ENCODE data around the gene PGP.
"Not testable (repeated sequence)": the region's sequence is repeated elsewhere in the genome, so short reads cannot be mapped to it uniquely, and the experiment has no call there.

Gene PGP

GRCh38 chr16:2243781-2244180 is 29.1 kb upstream of the PGP start:
- H3K27me3 Mint-ChIP-seq, result peaks cover 7% of the 10 kb centered on the region
- no peaks in the 10 kb centered on the region for H3K9me3 Mint-ChIP-seq
- H3K36me3 Mint-ChIP-seq (ENCODE audit: low read depth), result peaks cover 91% of the 10 kb centered on the region
- no peak overlapping the region for H3K4me3 Mint-ChIP-seq
- peaks cover 27% of the 10 kb centered on the region for H3K4me1 Mint-ChIP-seq (ENCODE audit: low read depth)
- intact Hi-C loops (cut with micrococcal nuclease), result no loop called here
- no peak overlapping the region for H3K27ac Mint-ChIP-seq

GRCh38 chr16:2243031-2243528 is 28.4 kb upstream of the PGP start:
- peaks cover 86% of the 10 kb centered on the region for H3K36me3 Mint-ChIP-seq (ENCODE audit: low read depth)

DNA sequence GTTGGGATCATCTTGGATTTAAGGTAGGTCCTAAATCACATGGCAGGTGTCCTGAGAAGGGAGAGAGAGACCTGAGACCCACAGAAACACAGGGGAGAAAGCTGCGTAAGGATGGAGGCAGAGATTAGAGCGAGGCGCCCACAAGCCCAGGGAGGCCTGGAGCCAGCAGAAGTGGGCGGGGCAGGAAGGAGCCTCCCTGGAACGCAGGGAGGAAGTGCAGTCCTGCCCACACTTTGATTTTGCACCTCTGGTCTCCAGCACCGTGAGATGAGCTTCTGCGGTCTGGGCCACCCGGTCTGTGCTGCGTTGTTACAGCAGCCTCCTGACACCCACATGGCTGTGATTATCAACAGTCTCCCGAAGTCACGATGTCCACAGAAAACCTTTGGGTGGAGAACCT is 28.0 kb upstream of the PGP start:
- Mint-ChIP-seq H3K36me3 (ENCODE audit: low read depth) (peaks cover 81% of the 10 kb centered on the region), H3K4me3 (no peak overlapping the region), H3K27ac (no peak overlapping the region), H3K9me3 (no peaks in the 10 kb centered on the region), H3K27me3 (peaks cover 19% of the 10 kb centered on the region), H3K4me1 (ENCODE audit: low read depth) (peaks cover 29% of the 10 kb centered on the region)
- intact Hi-C loops (cut with micrococcal nuclease), result no loop called here

More at GRCh38 chr16:2243031-2243528, 28.4 kb upstream of the PGP start:
- intact Hi-C loops (cut with micrococcal nuclease), result no loop called here
- no peak overlapping the region for H3K4me3 Mint-ChIP-seq
- H3K27ac Mint-ChIP-seq, result no peak overlapping the region
- peaks cover 27% of the 10 kb centered on the region for H3K4me1 Mint-ChIP-seq (ENCODE audit: low read depth)
- peaks cover 14% of the 10 kb centered on the region for H3K27me3 Mint-ChIP-seq
- no peaks in the 10 kb centered on the region for H3K9me3 Mint-ChIP-seq

- H3K27ac Mint-ChIP-seq; H3K4me3 Mint-ChIP-seq; intact Hi-C loops (cut with micrococcal nuclease); H3K9me3 Mint-ChIP-seq: not testable (repeated sequence)
- Mint-ChIP-seq H3K36me3 (ENCODE audit: low read depth) (peaks cover 66% of the 10 kb centered on the region), H3K4me1 (ENCODE audit: low read depth) (peaks cover 49% of the 10 kb centered on the region), H3K27me3 (peaks cover 42% of the 10 kb centered on the region)
Measured at GRCh38 chr16:2240331-2240730, 25.7 kb upstream of the PGP start.

DNA sequence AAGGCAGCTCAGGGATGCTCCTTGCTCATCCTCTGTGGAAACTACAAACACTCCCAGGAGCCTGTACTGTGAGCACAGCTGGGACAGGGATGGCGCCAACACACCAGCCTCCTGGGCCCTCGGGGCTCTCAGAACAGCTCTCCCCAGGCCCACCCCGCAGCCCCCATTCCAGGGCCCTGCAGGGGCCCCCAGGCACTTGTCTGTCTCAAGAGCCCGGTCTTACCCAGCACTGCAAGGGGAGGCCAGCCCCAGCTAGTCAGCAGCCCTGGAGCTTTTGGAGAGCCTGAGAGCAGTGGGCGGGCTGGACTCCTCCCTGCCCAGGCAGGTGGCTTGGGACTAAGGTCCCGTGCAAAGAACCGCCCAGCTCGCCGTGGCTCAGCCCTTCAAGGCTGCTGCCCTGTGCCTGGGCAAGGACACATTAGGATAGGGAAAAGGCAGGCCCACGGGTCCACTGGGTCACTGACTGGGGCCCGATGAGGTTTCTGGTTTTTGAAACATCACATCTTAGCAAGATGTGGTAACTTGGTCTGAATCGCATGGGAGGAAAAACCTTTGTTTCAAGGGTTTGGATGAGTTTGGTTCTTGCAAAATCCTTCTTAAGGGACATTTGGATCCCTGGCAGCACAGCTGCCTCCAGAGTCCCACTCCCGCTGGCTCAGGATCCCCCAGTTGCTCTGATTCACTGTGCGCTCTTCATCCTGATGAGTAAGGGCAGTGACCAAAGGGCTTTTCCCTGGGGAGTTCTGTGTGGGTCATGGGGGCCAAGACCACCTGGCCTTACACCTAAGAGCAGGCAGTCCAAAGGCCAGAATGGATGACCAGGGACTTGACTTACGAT is 24.4 kb upstream of the PGP start:
- Mint-ChIP-seq H3K27ac (no peak overlapping the region), H3K4me3 (no peak overlapping the region), H3K4me1 (ENCODE audit: low read depth) (peaks cover 40% of the 10 kb centered on the region), H3K9me3 (no peaks in the 10 kb centered on the region), H3K27me3 (peaks cover 53% of the 10 kb centered on the region), H3K36me3 (ENCODE audit: low read depth) (peaks cover 66% of the 10 kb centered on the region)
- intact Hi-C loops (cut with micrococcal nuclease), result no loop called here

- Mint-ChIP-seq H3K36me3 (ENCODE audit: low read depth) (peaks cover 66% of the 10 kb centered on the region), H3K9me3 (no peaks in the 10 kb centered on the region), H3K27ac (no peak overlapping the region), H3K27me3 (peaks cover 53% of the 10 kb centered on the region), H3K4me3 (no peak overlapping the region), H3K4me1 (ENCODE audit: low read depth) (peaks cover 33% of the 10 kb centered on the region)
- intact Hi-C loops (cut with micrococcal nuclease), result no loop called here
Measured at GRCh38 chr16:2238150-2238837, 23.7 kb upstream of the PGP start.

- intact Hi-C loops (cut with micrococcal nuclease), result no loop called here
- H3K27me3 Mint-ChIP-seq, result peaks cover 53% of the 10 kb centered on the region
- peaks cover 26% of the 10 kb centered on the region for H3K4me1 Mint-ChIP-seq (ENCODE audit: low read depth)
Measured at GRCh38 chr16:2237493-2238149, 23.0 kb upstream of the PGP start.

DNA sequence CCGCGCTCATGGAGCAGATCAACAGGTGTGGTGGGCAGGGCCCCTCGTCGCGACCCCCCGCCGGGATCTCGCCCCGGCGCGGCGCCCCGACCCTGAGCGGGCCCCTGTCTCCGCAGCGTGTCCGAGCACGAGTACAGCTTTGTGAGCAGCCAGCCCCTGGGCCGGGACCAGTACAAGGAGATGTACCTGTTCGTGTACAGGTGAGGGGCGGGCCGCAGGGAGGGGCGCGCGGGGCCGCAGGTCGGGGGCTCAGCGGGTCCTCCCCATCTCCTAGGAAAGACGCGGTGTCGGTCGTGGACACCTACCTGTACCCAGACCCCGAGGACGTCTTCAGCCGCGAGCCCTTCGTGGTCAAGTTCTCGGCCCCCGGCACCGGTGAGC is 22.5 kb upstream of the PGP start:
- intact Hi-C loops (cut with micrococcal nuclease), result no loop called here
- H3K27ac Mint-ChIP-seq, result no peak overlapping the region
- peaks cover 53% of the 10 kb centered on the region for H3K27me3 Mint-ChIP-seq
- H3K4me3 Mint-ChIP-seq, result peak overlapping the region; percentile 40
- H3K36me3 Mint-ChIP-seq (ENCODE audit: low read depth), result peaks cover 66% of the 10 kb centered on the region
- H3K4me1 Mint-ChIP-seq (ENCODE audit: low read depth), result peaks cover 22% of the 10 kb centered on the region
- H3K9me3 Mint-ChIP-seq, result no peaks in the 10 kb centered on the region

More at GRCh38 chr16:2237493-2238149, 23.0 kb upstream of the PGP start:
- H3K9me3 Mint-ChIP-seq, result no peaks in the 10 kb centered on the region
- no peak overlapping the region for H3K27ac Mint-ChIP-seq
- H3K4me3 Mint-ChIP-seq, result peak overlapping the region; percentile 7
- peaks cover 66% of the 10 kb centered on the region for H3K36me3 Mint-ChIP-seq (ENCODE audit: low read depth)

- Mint-ChIP-seq H3K27me3 (peaks cover 53% of the 10 kb centered on the region), H3K36me3 (ENCODE audit: low read depth) (peaks cover 66% of the 10 kb centered on the region), H3K27ac (no peak within 1 kb of the TSS), H3K4me1 (ENCODE audit: low read depth) (peaks cover 22% of the 10 kb centered on the region), H3K9me3 (no peaks in the 10 kb centered on the region), H3K4me3 (peak within 1 kb of the TSS; percentile 40)
- intact Hi-C loops (cut with micrococcal nuclease), result no loop called here
Measured at GRCh38 chr16:2236337-2237101, 21.9 kb upstream of the PGP start, which contains the start of gene DNASE1L2. TSS of gene DNASE1L2 (plus strand) at chr16:2236444. CDS start at chr16:2236817, 373 bp downstream.

- no peak overlapping the region for H3K27ac Mint-ChIP-seq
- peaks cover 53% of the 10 kb centered on the region for H3K27me3 Mint-ChIP-seq
- H3K9me3 Mint-ChIP-seq, result no peaks in the 10 kb centered on the region
- H3K36me3 Mint-ChIP-seq (ENCODE audit: low read depth), result peaks cover 71% of the 10 kb centered on the region
- H3K4me3 Mint-ChIP-seq, result no peak overlapping the region
- intact Hi-C loops (cut with micrococcal nuclease), result no loop called here
- peaks cover 22% of the 10 kb centered on the region for H3K4me1 Mint-ChIP-seq (ENCODE audit: low read depth)
Measured at GRCh38 chr16:2235695-2236336, 21.2 kb upstream of the PGP start.

DNA sequence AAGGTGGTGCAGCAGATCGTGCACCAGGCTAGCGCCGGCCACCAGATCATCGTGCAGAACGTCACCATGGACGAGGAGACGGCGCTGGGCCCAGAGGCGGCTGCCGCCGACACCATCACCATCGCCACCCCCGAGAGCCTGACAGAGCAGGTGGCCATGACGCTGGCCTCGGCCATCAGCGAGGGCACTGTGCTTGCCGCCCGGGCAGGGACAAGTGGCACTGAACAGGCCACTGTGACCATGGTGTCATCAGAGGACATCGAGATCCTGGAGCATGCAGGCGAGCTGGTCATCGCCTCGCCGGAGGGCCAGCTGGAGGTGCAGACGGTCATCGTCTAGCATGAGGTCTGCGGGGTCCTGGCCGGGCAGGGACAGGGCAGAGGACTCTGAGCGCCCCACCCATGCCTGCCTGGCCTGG is 20.6 kb upstream of the PGP start:
- Mint-ChIP-seq H3K27ac (no peak overlapping the region), H3K4me3 (no peak overlapping the region), H3K27me3 (peaks cover 53% of the 10 kb centered on the region), H3K4me1 (ENCODE audit: low read depth) (peaks cover 26% of the 10 kb centered on the region), H3K36me3 (ENCODE audit: low read depth) (peaks cover 73% of the 10 kb centered on the region), H3K9me3 (no peaks in the 10 kb centered on the region)
- intact Hi-C loops (cut with micrococcal nuclease), result no loop called here

GRCh38 chr16:2234813-2235170 is 20.2 kb upstream of the PGP start:
- Mint-ChIP-seq H3K36me3 (ENCODE audit: low read depth) (peaks cover 73% of the 10 kb centered on the region), H3K9me3 (no peaks in the 10 kb centered on the region), H3K4me3 (no peak overlapping the region), H3K27ac (no peak overlapping the region), H3K27me3 (peaks cover 53% of the 10 kb centered on the region), H3K4me1 (ENCODE audit: low read depth) (peaks cover 30% of the 10 kb centered on the region)
- intact Hi-C loops (cut with micrococcal nuclease), result no loop called here

All from dendritic cell treated with granulocyte-macrophage colony-stimulating factor and Interleukin-4, amounts not matched to agents 40 ng/mL and 50 ng/mL, for 4 days (primary cell).